Epithelial cell of proximal tubule (primary cell): Measurements from ENCODE around the gene ST6GALNAC1. TPM values are rescaled to one million over a fixed set of nuclear protein-coding genes. Genes with fewer than 3 reads are reported as not detected.
"Not testable (repeated sequence)": the region's sequence is repeated elsewhere in the genome, so short reads cannot be mapped to it uniquely, and the experiment has no call there.

Experiments used
- DNase-seq: peaks from one replicate; pipeline ENCODE4 v3.0.0-alpha.2; 2011; ENCODE audit warnings: low read depth
- H3K4me3 ChIP-seq: 2 replicates; pipeline ENCODE4 v1.5.1; 2011; ENCODE audit warnings: low read depth, mild to moderate bottlenecking, low read length
- total RNA-seq: library from RNA; depleted of rRNA; stranded (reverse); fragments of >200 nt; gene quantifications from 2 replicates; pipeline ENCODE4 v1.2.3, GENCODE V29; 2015
- TF ChIP-seq, protein P1 (sequence below): conservative IDR thresholded peaks from 2 replicates; pipeline ENCODE4 v1.5.1; 2012; ENCODE audit warnings: low read depth, mild to moderate bottlenecking, low read length

Gene ST6GALNAC1
- total RNA-seq, 1 donor from 2014 or later: 0.52 TPM

DNA sequence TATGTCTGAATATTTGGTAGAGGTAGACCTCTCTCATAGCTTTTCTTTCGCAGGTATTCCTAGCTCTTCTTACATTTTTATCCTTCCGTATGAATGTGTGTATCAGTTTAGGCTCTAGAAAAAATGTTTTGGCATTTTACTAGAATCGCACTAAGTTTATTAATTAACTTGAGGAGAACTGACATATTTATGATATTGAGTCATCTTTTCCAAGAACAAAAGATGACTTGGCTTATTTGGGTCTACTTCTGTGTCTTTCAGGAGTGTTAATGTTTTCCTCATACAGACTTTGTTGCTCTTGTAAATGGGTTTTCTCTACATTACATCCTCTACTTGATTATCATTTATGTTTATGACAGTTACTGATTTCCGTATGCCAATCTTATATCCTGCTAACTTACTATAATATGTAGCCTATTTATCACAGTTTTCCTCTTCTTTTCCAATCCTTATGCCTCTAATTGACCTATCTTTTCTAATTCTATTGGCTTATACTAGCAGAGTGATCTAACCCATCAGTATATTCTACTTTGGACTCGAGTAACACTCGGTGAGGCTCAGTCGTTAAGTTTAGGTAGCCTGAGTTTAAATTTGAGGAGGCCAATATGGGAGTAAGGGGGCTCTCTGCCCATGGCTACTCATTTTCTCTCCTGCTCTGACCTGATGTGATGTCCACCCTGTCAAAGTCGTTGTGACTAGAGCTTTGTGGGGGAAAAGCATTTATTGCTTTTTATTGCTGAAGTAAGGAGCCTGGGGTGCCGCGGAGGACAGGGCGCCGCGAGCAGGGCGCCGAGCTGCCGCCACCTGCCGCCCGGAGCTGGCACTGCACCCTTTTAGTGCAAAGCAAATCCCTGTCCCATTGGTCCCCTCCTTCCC, 20.0 kb downstream of the ST6GALNAC1 start:
- TF ChIP-seq, protein P1, sequence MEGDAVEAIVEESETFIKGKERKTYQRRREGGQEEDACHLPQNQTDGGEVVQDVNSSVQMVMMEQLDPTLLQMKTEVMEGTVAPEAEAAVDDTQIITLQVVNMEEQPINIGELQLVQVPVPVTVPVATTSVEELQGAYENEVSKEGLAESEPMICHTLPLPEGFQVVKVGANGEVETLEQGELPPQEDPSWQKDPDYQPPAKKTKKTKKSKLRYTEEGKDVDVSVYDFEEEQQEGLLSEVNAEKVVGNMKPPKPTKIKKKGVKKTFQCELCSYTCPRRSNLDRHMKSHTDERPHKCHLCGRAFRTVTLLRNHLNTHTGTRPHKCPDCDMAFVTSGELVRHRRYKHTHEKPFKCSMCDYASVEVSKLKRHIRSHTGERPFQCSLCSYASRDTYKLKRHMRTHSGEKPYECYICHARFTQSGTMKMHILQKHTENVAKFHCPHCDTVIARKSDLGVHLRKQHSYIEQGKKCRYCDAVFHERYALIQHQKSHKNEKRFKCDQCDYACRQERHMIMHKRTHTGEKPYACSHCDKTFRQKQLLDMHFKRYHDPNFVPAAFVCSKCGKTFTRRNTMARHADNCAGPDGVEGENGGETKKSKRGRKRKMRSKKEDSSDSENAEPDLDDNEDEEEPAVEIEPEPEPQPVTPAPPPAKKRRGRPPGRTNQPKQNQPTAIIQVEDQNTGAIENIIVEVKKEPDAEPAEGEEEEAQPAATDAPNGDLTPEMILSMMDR: peak; percentile 94
- peak; percentile 52 for DNase-seq
- peak overlapping the region; percentile 38 for H3K4me3 ChIP-seq

DNA sequence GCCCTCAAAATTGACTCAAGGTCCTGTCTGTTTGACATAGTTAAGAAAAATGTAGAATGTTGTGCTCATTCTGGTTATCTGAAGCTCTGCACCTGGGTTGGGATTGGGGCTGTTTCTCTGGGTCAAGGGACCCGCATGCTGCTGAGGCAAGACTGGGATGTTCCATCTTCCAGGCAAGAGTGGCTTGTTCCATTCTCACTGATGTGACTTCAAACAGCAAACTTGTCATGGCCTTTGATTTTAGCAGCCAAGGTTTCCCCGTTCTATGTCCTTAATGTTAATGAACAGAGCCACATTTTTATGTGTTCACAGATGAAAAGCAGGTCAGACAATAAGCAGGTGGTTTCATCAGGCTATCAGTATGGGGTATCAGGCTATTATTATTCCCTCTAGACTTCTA, 25.7 kb downstream of the ST6GALNAC1 start:
- no peak for DNase-seq
- H3K4me3 ChIP-seq: no peak overlapping the region
- TF ChIP-seq, protein P1: no peak

DNA sequence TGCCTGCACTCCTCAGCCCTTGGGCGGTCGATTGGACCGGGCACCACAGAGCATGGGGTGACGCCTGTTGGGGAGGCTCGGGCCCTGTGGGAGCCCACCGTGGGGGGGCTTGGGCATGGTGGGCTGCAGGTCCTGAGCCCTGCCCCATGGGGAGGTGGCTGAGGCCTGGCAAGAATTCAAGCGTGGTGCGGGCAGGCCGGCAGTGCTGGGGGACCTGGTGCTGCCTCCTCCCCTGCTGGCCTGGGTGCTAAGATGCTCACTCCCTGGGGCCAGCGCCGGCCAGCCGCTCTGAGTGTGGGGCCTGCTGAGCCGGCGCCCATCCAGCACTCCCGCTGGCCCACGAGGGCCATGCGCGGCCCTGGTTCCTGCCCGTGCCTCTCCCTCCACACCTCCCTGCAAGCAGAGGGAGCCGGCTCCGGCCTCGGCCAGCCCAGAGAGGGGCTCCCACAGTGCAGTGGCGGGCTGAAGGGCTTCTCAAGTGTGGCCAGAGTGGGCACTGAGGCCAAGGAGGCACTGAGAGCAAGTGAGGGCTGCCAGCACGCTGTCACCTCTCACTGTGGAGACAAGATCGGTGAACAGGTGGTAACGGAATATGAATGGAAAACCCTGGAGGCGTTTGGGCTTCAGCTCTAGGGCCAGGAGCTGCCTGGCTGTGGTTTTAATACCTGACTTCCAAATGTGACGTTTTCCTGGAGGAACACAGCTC, 28.5 kb downstream of the ST6GALNAC1 start:
- DNase-seq: no peak
- no peak overlapping the region for H3K4me3 ChIP-seq
- TF ChIP-seq, protein P1: no peak

DNA sequence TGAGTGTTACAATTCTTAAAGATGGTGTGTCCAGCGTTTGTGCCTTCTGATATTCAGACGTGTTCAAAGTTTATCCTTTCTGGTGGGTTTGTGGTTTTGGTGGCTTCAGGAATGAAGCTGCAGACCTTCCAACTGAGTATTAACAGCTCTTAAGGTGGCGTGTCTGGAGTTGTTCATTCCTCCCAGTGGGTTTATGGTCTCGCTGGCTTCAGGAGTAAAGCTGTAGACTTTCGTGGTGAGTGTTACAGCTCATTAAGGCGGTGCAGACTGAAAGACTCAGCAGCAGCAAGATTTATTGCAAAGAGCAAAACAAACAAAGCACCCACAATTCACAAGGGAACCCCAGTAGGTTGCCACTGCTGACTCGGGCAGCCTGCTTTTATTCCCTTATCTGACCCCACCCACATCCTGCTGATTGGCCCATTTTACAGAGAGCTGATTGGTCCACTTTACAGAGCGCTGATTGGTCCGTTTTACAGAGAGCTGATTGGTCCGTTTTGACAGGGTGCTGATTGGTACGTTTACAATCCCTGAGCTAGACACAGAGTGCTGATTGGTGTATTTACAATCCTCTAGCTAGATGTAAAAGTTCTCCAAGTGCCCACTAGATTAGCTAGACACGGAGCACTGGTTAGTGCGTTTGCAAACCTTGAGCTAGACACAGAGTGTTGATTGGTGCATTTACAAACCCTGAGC, 29.3 kb downstream of the ST6GALNAC1 start:
- not testable (repeated sequence) for H3K4me3 ChIP-seq, DNase-seq

DNA sequence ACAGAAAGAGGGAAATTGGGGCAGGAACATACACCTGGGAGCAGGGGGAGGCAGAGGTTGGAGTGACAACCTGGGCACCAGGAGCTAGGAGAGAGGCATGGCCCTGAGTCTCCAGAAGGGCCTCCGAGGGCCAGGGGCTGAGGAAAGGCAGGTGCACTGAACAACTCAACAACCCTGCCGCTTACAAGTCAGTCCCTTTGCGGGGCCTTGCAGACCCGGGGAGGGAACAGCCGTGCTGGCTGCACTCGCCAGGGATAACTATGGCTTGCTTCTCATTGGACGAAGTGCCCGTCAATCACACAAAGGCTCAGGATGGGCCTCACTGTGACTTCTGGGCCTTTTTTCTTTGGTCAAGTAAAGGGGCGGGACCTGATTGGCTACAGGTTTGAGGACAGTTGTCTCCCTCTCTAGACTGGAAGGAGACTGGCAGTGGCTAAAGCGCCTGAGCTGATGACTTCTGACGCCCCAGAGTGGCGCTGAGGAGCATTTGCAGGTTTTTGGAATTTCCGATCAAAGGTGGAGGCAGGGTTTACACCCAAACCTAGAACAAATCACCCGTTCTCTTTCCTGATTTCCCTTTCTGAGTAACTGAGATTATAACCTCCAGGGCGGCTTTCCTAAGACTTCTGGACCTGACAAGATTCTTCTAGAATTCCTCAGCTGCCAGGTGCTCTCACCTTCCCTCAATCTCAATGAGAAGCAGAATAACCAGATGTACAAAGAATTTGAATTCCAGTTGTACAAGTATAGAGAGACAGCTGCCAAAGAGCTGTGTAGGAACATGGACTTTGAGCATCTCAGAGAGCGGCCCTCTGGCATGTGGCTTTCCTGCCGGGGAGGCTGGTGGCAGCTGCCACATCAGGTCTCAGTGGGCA, 30.3 kb downstream of the ST6GALNAC1 start:
- TF ChIP-seq, protein P1: no peak
- no peak overlapping the region for H3K4me3 ChIP-seq
- DNase-seq: no peak

DNA sequence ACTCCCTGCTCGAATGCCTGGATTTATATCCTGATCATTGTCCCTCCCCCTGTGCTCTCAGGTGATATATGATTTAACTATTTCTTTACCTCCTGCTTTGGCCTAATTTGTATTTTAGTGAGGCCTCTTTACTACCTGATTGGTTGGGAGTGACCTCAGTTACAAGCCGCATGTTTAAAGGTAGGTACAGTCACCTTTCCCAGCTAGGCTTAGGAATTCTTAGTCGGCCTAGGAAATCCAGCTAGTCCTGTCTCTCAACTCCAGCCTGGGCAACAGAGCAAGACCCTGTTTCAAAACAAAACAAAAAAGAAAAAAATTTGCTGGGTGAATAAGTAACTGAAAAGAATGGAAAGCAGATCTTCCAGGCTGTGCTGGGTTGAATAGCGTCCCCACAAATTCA, 31.1 kb downstream of the ST6GALNAC1 start:
- no peak for DNase-seq
- TF ChIP-seq, protein P1: no peak
- H3K4me3 ChIP-seq: no peak overlapping the region

DNA sequence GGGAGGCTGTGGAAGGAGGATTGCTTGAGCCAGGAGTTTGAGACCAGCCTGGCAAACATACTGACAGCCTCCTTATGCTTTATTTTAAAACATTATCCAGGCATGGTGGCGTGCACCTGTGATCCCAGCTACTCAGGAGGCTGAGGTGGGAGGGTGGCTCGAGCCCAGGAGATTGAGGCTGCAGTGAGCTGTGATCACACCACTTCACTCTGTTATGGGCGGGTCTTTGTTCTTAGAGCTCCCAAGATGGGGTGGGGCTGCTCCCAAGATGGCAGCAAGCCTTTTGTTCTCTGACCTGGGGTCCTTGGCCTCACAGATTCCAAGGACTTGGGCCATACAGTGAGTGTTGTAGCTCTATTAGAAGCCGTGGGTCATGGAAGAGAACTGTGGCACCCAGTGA, 31.8 kb downstream of the ST6GALNAC1 start:
- DNase-seq: no peak
- no peak overlapping the region for H3K4me3 ChIP-seq
- TF ChIP-seq, protein P1: no peak

DNA sequence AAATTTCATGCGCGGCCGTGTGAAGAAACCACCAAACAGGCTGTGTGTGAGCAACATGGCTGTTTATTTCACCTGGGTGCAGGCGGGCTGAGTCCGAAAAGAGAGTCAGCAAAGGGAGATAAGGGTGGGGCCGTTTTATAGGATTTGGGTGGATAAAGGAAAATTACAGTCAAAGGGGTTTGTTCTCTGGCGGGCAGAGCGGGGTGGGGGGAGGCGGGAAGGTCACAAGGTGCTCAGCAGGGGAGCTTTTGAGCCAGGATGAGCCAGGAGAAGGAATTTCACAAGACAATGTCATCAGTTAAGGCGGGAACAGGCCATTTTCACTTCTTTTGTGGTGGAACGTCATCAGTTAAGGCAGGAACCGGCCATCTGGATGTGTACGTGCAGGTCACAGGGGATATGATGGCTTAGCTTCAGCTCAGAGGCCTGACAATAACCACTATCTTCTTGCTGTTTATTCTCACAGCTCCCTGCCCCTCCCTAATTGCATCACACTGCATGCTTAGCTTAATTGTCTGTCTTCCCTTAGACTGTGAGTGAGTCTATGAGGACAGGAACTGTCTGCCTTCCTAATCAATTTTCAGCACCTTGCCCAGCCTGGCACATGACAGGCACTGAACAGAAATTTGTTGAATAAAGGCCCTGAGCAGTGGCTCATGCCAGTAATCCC, 32.3 kb downstream of the ST6GALNAC1 start:
- not testable (repeated sequence) for H3K4me3 ChIP-seq

DNA sequence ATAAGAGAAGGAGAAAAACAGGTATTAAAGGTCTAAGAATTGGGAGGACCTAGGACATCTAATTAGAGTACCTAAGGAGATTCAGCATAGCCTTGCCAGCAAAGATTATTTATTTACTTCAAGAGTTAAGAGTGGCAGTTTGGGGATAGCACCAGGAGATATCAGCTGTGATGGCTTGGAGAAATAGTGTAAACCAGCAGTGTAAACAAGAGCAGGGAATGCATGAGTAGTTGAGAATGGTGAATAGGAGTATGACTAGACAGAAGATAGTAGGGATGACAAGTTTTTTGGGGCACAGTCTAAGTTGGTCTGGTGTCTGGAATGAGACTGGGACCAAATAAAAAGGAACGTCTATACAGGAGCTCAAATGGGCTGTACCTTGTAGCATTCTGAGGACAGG, 36.9 kb downstream of the ST6GALNAC1 start:
- not testable (repeated sequence) for H3K4me3 ChIP-seq, DNase-seq

More for the DNA sequence above, 32.3 kb downstream of the ST6GALNAC1 start:
- DNase-seq: not testable (repeated sequence)
